Prostate gland (tissue), 2 donors: ENCODE measurements around the gene KIF1B. TPM values are rescaled to one million over a fixed set of nuclear protein-coding genes. Genes with fewer than 3 reads are reported as not detected.

Experiments
- DNase-seq: peaks from one replicate; pipeline ENCODE4 v3.0.0-alpha.2; 2019; ENCODE audit warnings: low spot score
- H3K27ac ChIP-seq, 2 donors: fragments of 200-600 bp; sonication (generic); 2 replicates each; pipeline ENCODE4 v1.5.1; 2017 to 2019
- H3K27me3 ChIP-seq: fragments of 200-600 bp; sonication (generic); replicated peaks from 2 replicates; pipeline ENCODE4 v1.5.1; 2019; ENCODE audit not compliant: insufficient read depth
- H3K36me3 ChIP-seq, 2 donors: fragments of 200-600 bp; sonication (generic); 1 replicate in 1 of 2; 2 replicates in 1 of 2; pipeline versions ENCODE4 v1.5.1 to v1.8.1; 2017 to 2019
- H3K4me1 ChIP-seq: fragments of 200-600 bp; sonication (generic); replicated peaks from 2 replicates; pipeline ENCODE4 v1.5.1; 2019
- H3K4me3 ChIP-seq, 2 donors: fragments of 200-600 bp; sonication (generic); 2 replicates each; pipeline ENCODE4 v1.5.1; 2017 to 2019
- H3K9me3 ChIP-seq: fragments of 200-600 bp; sonication (generic); 2 replicates; pipeline ENCODE4 v1.5.1; 2017
- CTCF ChIP-seq, 4 experiments: fragments of 200-600 bp in 2 of 4; fragments of 450-650 bp in 2 of 4; sonication (generic) in 2 of 4; IDR thresholded peaks; 1 replicate in 3 of 4; 2 replicates in 1 of 4; pipeline ENCODE4 v1.5.1; 2016 to 2019; ENCODE audit warnings: antibody characterized with exemption in 4 of 4, mild to moderate bottlenecking in 2 of 4, moderate library complexity in 2 of 4
- POLR2A ChIP-seq: fragments of 450-650 bp; IDR thresholded peaks from one replicate; pipeline ENCODE4 v1.6.1; 2016; ENCODE audit warnings: antibody characterized with exemption, mild to moderate bottlenecking
- POLR2AphosphoS5 ChIP-seq: sonication (generic); formaldehyde crosslinking; IDR thresholded peaks from one replicate; pipeline ENCODE4 v1.6.1; 2017; ENCODE audit warnings: antibody characterized with exemption
- WGBS: methylation state at CpG from one replicate; pipeline ENCODE4 v1.1.5; 2018; 5-methylcytosine and 5-hydroxymethylcytosine counted together
- intact Hi-C: fragments of 100-400 bp; cut with DNase I; formaldehyde crosslinking; loops from one replicate; pipeline ENCODE4 v1.14.2; 2022
- total RNA-seq, 2 donors: library from RNA; depleted of rRNA; stranded (reverse); fragments of >200 nt; gene quantifications; one replicate each; pipeline ENCODE4 v1.1.0, GENCODE V29; 2016

Gene KIF1B
- total RNA-seq, 2 donors from 2014 or later = 31.3 to 56.8 TPM

GRCh38 chr1:10283318-10283984 is 73.1 kb downstream of the KIF1B start:
- TF ChIP-seq POLR2AphosphoS5 (no peak), POLR2A (no peak), CTCF (IDR thresholded peaks at IDR 0.05) (no peak)
- intact Hi-C loops = no loop called here
- WGBS = 86% methylated on average over 3 of the region's 3 CpGs
- Histone ChIP-seq H3K4me1 (no peaks in the 10 kb centered on the region), H3K27me3 (no peaks in the 10 kb centered on the region), H3K4me3 (no peak overlapping the region), H3K27ac (no peak overlapping the region), H3K36me3 (no peaks in the 10 kb centered on the region), H3K9me3 (no peaks in the 10 kb centered on the region)
- no peak for DNase-seq

DNA sequence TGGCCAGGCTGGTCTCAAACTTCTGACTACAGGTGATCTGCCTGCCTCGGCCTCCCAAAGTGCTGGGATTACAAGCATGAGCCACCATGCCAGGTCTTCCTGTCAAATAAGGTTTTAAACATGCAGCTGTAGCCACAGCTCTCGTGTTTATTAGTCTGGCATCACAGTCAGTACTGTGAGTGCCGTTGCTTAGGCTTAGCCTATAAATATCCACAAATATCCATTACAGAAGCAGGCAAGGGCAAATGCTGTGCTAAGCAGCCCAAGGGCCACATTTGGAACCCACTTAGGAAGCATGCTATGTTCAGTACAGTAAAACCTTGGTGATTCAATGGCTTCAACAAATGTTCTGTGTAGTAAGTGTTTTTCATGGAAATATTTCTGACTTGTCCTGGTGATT is 75.9 kb downstream of the KIF1B start:
- intact Hi-C loops = loop anchor here (5.0 kb wide), 1 partner anchor 74 kb away; the partner anchor contains the start of gene KIF1B
- DNase-seq = peak; percentile 12
- 44% methylated on average over 3 of the region's 3 CpGs for WGBS
- no peaks in the 10 kb centered on the region for H3K9me3 ChIP-seq
- H3K27me3 ChIP-seq = no peaks in the 10 kb centered on the region
- peak; percentile 73 for TF ChIP-seq POLR2AphosphoS5
- TF ChIP-seq POLR2A = no peak
- no peak for TF ChIP-seq CTCF (IDR thresholded peaks at IDR 0.05)
- no peaks in the 10 kb centered on the region for H3K4me1 ChIP-seq
- H3K27ac ChIP-seq = peak overlapping the region in 1 of 2 donors; percentile 25
- H3K36me3 ChIP-seq = no peaks in the 10 kb centered on the region
- H3K4me3 ChIP-seq = no peak overlapping the region

GRCh38 chr1:10287023-10287645 is 76.8 kb downstream of the KIF1B start:
- H3K9me3 ChIP-seq = no peaks in the 10 kb centered on the region
- peak overlapping the region in 1 of 2 donors; percentile 25 for H3K27ac ChIP-seq
- H3K4me3 ChIP-seq = no peak overlapping the region
- no peaks in the 10 kb centered on the region for H3K36me3 ChIP-seq
- intact Hi-C loops = loop anchor here (5.0 kb wide), 1 partner anchor 75 kb away; the partner anchor contains the start of gene KIF1B
- TF ChIP-seq CTCF (IDR thresholded peaks at IDR 0.05) = no peak
- TF ChIP-seq POLR2AphosphoS5 = no peak
- no peak for TF ChIP-seq POLR2A
- no peak for DNase-seq
- no peaks in the 10 kb centered on the region for H3K27me3 ChIP-seq
- 76% methylated on average over 6 of the region's 6 CpGs for WGBS
- H3K4me1 ChIP-seq = no peaks in the 10 kb centered on the region

GRCh38 chr1:10288029-10288615 is 77.8 kb downstream of the KIF1B start:
- no peaks in the 10 kb centered on the region for H3K27me3 ChIP-seq
- no peaks in the 10 kb centered on the region for H3K36me3 ChIP-seq
- no peak for TF ChIP-seq POLR2A
- no peak for TF ChIP-seq POLR2AphosphoS5
- TF ChIP-seq CTCF (IDR thresholded peaks at IDR 0.05) = no peak
- intact Hi-C loops = loop anchor here (5.0 kb wide), 1 partner anchor 76 kb away; the partner anchor contains the start of gene KIF1B
- no peaks in the 10 kb centered on the region for H3K9me3 ChIP-seq
- H3K4me3 ChIP-seq = no peak overlapping the region
- 91% methylated on average over 3 of the region's 3 CpGs for WGBS
- H3K4me1 ChIP-seq = no peaks in the 10 kb centered on the region
- no peak overlapping the region for H3K27ac ChIP-seq
- no peak for DNase-seq
